ENCODE data around the gene OR5B3.
"Not testable (repeated sequence)": the region's sequence is repeated elsewhere in the genome, so short reads cannot be mapped to it uniquely, and the experiment has no call there.

The OR5B3 gene

GRCh38 chr11:58406774-58407173 is at the start of gene OR5B3:
Gene OR5B3, minus strand, starts transcription at chr11:58406874. Its CDS starts 3,465 bp downstream, at chr11:58403409.
- Histone ChIP-seq H3K9ac (no peak within 1 kb of the TSS), H4K20me1 (no peaks in the 10 kb centered on the region), H3K4me1 (no peaks in the 10 kb centered on the region), H3K9me3 (peaks cover 14% of the 10 kb centered on the region), H3K27me3 (no peaks in the 10 kb centered on the region), H3K36me3 (no peaks in the 10 kb centered on the region), H3K4me3 (no peak within 1 kb of the TSS), H3K4me2 (no peak within 1 kb of the TSS), H3K27ac (no peak within 1 kb of the TSS)
- no peak for TF ChIP-seq Cebpa-rat (IDR thresholded peaks at IDR 0.05)

- H3K27me3 ChIP-seq: no peaks in the 10 kb centered on the region
- no peaks in the 10 kb centered on the region for H3K4me1 ChIP-seq
- H3K9ac ChIP-seq: no peak overlapping the region
- no peak overlapping the region for H3K4me2 ChIP-seq
- no peaks in the 10 kb centered on the region for H3K36me3 ChIP-seq
- no peak overlapping the region for H3K4me3 ChIP-seq
- TF ChIP-seq Cebpa-rat (IDR thresholded peaks at IDR 0.05): no peak
- no peak overlapping the region for H3K27ac ChIP-seq
- no peaks in the 10 kb centered on the region for H3K9me3 ChIP-seq
- H4K20me1 ChIP-seq: no peaks in the 10 kb centered on the region
These were observed 44.9 kb upstream of the OR5B3 start for GRCh38 chr11:58451585-58451984.

GRCh38 chr11:58446294-58446693 is 39.6 kb upstream of the OR5B3 start:
- Histone ChIP-seq H3K4me1 (no peaks in the 10 kb centered on the region), H4K20me1 (no peaks in the 10 kb centered on the region), H3K27ac (no peak overlapping the region), H3K9me3 (no peaks in the 10 kb centered on the region), H3K4me2 (no peak overlapping the region), H3K4me3 (no peak overlapping the region), H3K36me3 (no peaks in the 10 kb centered on the region), H3K9ac (no peak overlapping the region), H3K27me3 (no peaks in the 10 kb centered on the region)
- no peak for TF ChIP-seq Cebpa-rat (IDR thresholded peaks at IDR 0.05)

GRCh38 chr11:58444300-58444699 is 37.6 kb upstream of the OR5B3 start:
- no peaks in the 10 kb centered on the region for H3K9me3 ChIP-seq
- H3K4me1 ChIP-seq: no peaks in the 10 kb centered on the region
- H3K27ac ChIP-seq: no peak overlapping the region
- no peak overlapping the region for H3K4me2 ChIP-seq
- no peaks in the 10 kb centered on the region for H4K20me1 ChIP-seq
- no peak overlapping the region for H3K4me3 ChIP-seq
- no peak overlapping the region for H3K9ac ChIP-seq
- no peak for TF ChIP-seq Cebpa-rat (IDR thresholded peaks at IDR 0.05)
- H3K36me3 ChIP-seq: no peaks in the 10 kb centered on the region
- H3K27me3 ChIP-seq: no peaks in the 10 kb centered on the region

GRCh38 chr11:58442136-58442535 is 35.5 kb upstream of the OR5B3 start, which contains the start of gene OR5B12:
Gene OR5B12, minus strand, starts transcription at chr11:58442236. Its CDS starts 2,085 bp downstream, at chr11:58440151.
- Histone ChIP-seq H3K9ac (no peak within 1 kb of the TSS), H4K20me1 (no peaks in the 10 kb centered on the region), H3K4me3 (no peak within 1 kb of the TSS), H3K27me3 (no peaks in the 10 kb centered on the region), H3K9me3 (no peaks in the 10 kb centered on the region), H3K4me2 (no peak within 1 kb of the TSS), H3K27ac (no peak within 1 kb of the TSS), H3K36me3 (no peaks in the 10 kb centered on the region), H3K4me1 (no peaks in the 10 kb centered on the region)
- no peak for TF ChIP-seq Cebpa-rat (IDR thresholded peaks at IDR 0.05)

- Histone ChIP-seq H3K9ac (no peak overlapping the region), H3K36me3 (no peaks in the 10 kb centered on the region), H3K27ac (no peak overlapping the region), H3K4me2 (no peak overlapping the region), H3K9me3 (no peaks in the 10 kb centered on the region), H3K4me3 (no peak overlapping the region), H3K27me3 (no peaks in the 10 kb centered on the region), H4K20me1 (no peaks in the 10 kb centered on the region), H3K4me1 (no peaks in the 10 kb centered on the region)
- no peak for TF ChIP-seq Cebpa-rat (IDR thresholded peaks at IDR 0.05)
These were observed 31.8 kb upstream of the OR5B3 start for GRCh38 chr11:58438486-58438885.

GRCh38 chr11:58434217-58434616 is 27.5 kb upstream of the OR5B3 start:
- Histone ChIP-seq H3K27me3 (no peaks in the 10 kb centered on the region), H3K9ac (no peak overlapping the region), H3K9me3 (no peaks in the 10 kb centered on the region), H3K4me2 (no peak overlapping the region), H3K4me1 (no peaks in the 10 kb centered on the region), H3K36me3 (no peaks in the 10 kb centered on the region), H3K4me3 (no peak overlapping the region), H3K27ac (no peak overlapping the region), H4K20me1 (no peaks in the 10 kb centered on the region)
- TF ChIP-seq Cebpa-rat (IDR thresholded peaks at IDR 0.05): no peak

GRCh38 chr11:58433638-58434203 is 27.0 kb upstream of the OR5B3 start:
- Histone ChIP-seq H3K27me3 (no peaks in the 10 kb centered on the region), H3K9me3 (no peaks in the 10 kb centered on the region), H3K9ac (no peak overlapping the region), H4K20me1 (no peaks in the 10 kb centered on the region), H3K4me2 (no peak overlapping the region), H3K4me3 (no peak overlapping the region), H3K36me3 (no peaks in the 10 kb centered on the region), H3K4me1 (no peaks in the 10 kb centered on the region), H3K27ac (no peak overlapping the region)
- TF ChIP-seq Cebpa-rat (IDR thresholded peaks at IDR 0.05): no peak

- no peaks in the 10 kb centered on the region for H3K27me3 ChIP-seq
- H3K36me3 ChIP-seq: no peaks in the 10 kb centered on the region
- no peak for TF ChIP-seq Cebpa-rat (IDR thresholded peaks at IDR 0.05)
- no peak overlapping the region for H3K4me2 ChIP-seq
- H3K9ac ChIP-seq: no peak overlapping the region
- no peak overlapping the region for H3K27ac ChIP-seq
- no peaks in the 10 kb centered on the region for H3K9me3 ChIP-seq
- H3K4me1 ChIP-seq: no peaks in the 10 kb centered on the region
- no peak overlapping the region for H3K4me3 ChIP-seq
- H4K20me1 ChIP-seq: no peaks in the 10 kb centered on the region
These were observed 22.6 kb upstream of the OR5B3 start for GRCh38 chr11:58429273-58429672.

GRCh38 chr11:58428021-58428420 is 21.3 kb upstream of the OR5B3 start, which contains the start of gene OR5B2:
Gene OR5B2, minus strand, starts transcription at chr11:58428121. Its CDS starts 4,860 bp downstream, at chr11:58423261.
- H3K4me2 ChIP-seq: no peak within 1 kb of the TSS
- H3K36me3 ChIP-seq: no peaks in the 10 kb centered on the region
- H3K27me3 ChIP-seq: no peaks in the 10 kb centered on the region
- H3K9ac ChIP-seq: no peak within 1 kb of the TSS
- no peaks in the 10 kb centered on the region for H3K4me1 ChIP-seq
- H4K20me1 ChIP-seq: no peaks in the 10 kb centered on the region
- no peak within 1 kb of the TSS for H3K27ac ChIP-seq
- H3K9me3 ChIP-seq: no peaks in the 10 kb centered on the region
- no peak within 1 kb of the TSS for H3K4me3 ChIP-seq
- no peak for TF ChIP-seq Cebpa-rat (IDR thresholded peaks at IDR 0.05)

GRCh38 chr11:58399622-58400021 is 7.1 kb downstream of the OR5B3 start:
- not testable (repeated sequence) for H3K9ac ChIP-seq, H4K20me1 ChIP-seq, H3K4me3 ChIP-seq, H3K4me1 ChIP-seq, H3K36me3 ChIP-seq, H3K27me3 ChIP-seq, H3K4me2 ChIP-seq, H3K27ac ChIP-seq
- peaks cover 15% of the 10 kb centered on the region for H3K9me3 ChIP-seq
